HepG2 (cell line): ENCODE data around the gene VSX1. TPM values are rescaled to one million over a fixed set of nuclear protein-coding genes. Genes with fewer than 3 reads are reported as not detected.

Source experiments
- CC2D1A ChIP-seq: sonication (generic); formaldehyde crosslinking; IDR thresholded peaks from 2 replicates; pipeline ENCODE4 v1.8.1; 2023; ENCODE audit warnings: mild to moderate bottlenecking, missing genetic modification reagents
- DNMT1 ChIP-seq: sonication (generic); formaldehyde crosslinking; IDR thresholded peaks from 2 replicates; pipeline ENCODE4 v1.5.1; 2020; ENCODE audit warnings: mild to moderate bottlenecking, missing genetic modification reagents
- FOXJ3 ChIP-seq: sonication (generic); formaldehyde crosslinking; IDR thresholded peaks from 2 replicates; pipeline ENCODE4 v1.4.0; 2020; ENCODE audit warnings: missing genetic modification reagents, mild to moderate bottlenecking, borderline replicate concordance
- GATAD1 ChIP-seq: IDR thresholded peaks from 2 replicates; pipeline ENCODE4 v1.6.1; 2016; ENCODE audit warnings: missing genetic modification reagents, missing compliant biosample characterization
- PITX1 ChIP-seq: sonication (generic); formaldehyde crosslinking; IDR thresholded peaks from 2 replicates; pipeline ENCODE4 v1.5.1; 2020; ENCODE audit warnings: mild to moderate bottlenecking, missing genetic modification reagents
- SIN3A ChIP-seq: IDR thresholded peaks from 2 replicates; pipeline ENCODE4 v1.6.1; 2011; ENCODE audit warnings: low read depth, mild to moderate bottlenecking, control low read depth, low read length, borderline replicate concordance
- SP2 ChIP-seq: sonication (generic); formaldehyde crosslinking; IDR thresholded peaks from 2 replicates; pipeline ENCODE4 v1.5.1; 2020; ENCODE audit warnings: mild to moderate bottlenecking, missing genetic modification reagents
- TBX2 ChIP-seq: sonication (generic); formaldehyde crosslinking; IDR thresholded peaks from 2 replicates; pipeline ENCODE4 v1.5.0; 2020; ENCODE audit warnings: missing genetic modification reagents, mild to moderate bottlenecking, borderline replicate concordance
- U2AF1 ChIP-seq: fragments of 200-400 bp; formaldehyde crosslinking; optimal IDR thresholded peaks from 2 replicates; pipeline ENCODE3; 2017; ENCODE audit warnings: mild to moderate bottlenecking, low read depth, low read length
- ZNF326 ChIP-seq: sonication (generic); formaldehyde crosslinking; IDR thresholded peaks from 2 replicates; pipeline ENCODE4 v1.4.0; 2020; ENCODE audit warnings: missing genetic modification reagents, borderline replicate concordance
- ZNF350 ChIP-seq: sonication (generic); formaldehyde crosslinking; IDR thresholded peaks from 2 replicates; pipeline ENCODE4 v1.4.0; 2020; ENCODE audit warnings: mild to moderate bottlenecking, low read depth, missing genetic modification reagents, borderline replicate concordance
- ZNF432 ChIP-seq: sonication (generic); formaldehyde crosslinking; IDR thresholded peaks from 2 replicates; pipeline ENCODE4 v1.5.0; 2020; ENCODE audit warnings: missing genetic modification reagents, mild to moderate bottlenecking, borderline replicate concordance
- ZNF510 ChIP-seq: sonication (generic); formaldehyde crosslinking; IDR thresholded peaks from 2 replicates; pipeline ENCODE4 v1.4.0; 2020; ENCODE audit warnings: low read depth, mild to moderate bottlenecking, missing genetic modification reagents
- polyA plus RNA-seq, 8 experiments: library from polyadenylated mRNA; depleted of rRNA in 3 of 8; stranded (reverse) in 7 of 8; unstranded in 1 of 8; fragments of >200 nt; fragmentation: Illumina TruSeq in 4 of 8; extraction: Trizol in 4 of 8; gene quantifications; 2 replicates each; pipeline versions ENCODE4 v1.2.1 to v1.2.3, GENCODE V29; 2011 to 2016; ENCODE audit warnings: low read depth in 4 of 8, missing spikeins in 1 of 8, mixed read lengths in 1 of 8; ENCODE audit not compliant: insufficient read depth in 1 of 8
- total RNA-seq, 5 experiments: library from RNA; depleted of rRNA; stranded (reverse); fragments of >200 nt; fragmentation: Illumina TruSeq; extraction: Trizol; gene quantifications; 2 replicates each; pipeline ENCODE4 v1.2.3, GENCODE V29; 2016; ENCODE audit warnings: low read depth in 1 of 5
- TF ChIP-seq, protein P1 (sequence below): sonication (generic); formaldehyde crosslinking; IDR thresholded peaks from 2 replicates; pipeline ENCODE4; 2020; ENCODE audit warnings: missing genetic modification reagents, mild to moderate bottlenecking, borderline replicate concordance
- TF ChIP-seq, protein P2 (sequence below): sonication (generic); formaldehyde crosslinking; IDR thresholded peaks from 2 replicates; pipeline ENCODE4 v1.4.0; 2020; ENCODE audit warnings: mild to moderate bottlenecking, missing genetic modification reagents, borderline replicate concordance
- TF ChIP-seq, protein P3 (sequence below): sonication (generic); formaldehyde crosslinking; IDR thresholded peaks from 2 replicates; pipeline ENCODE4 v1.4.0; 2020; ENCODE audit warnings: mild to moderate bottlenecking, missing genetic modification reagents
- TF ChIP-seq, protein P4 (sequence below): IDR thresholded peaks from 2 replicates; pipeline ENCODE4 v1.6.1; 2016; ENCODE audit warnings: low read depth, borderline replicate concordance
- TF ChIP-seq, protein P5 (sequence below): sonication (generic); formaldehyde crosslinking; IDR thresholded peaks from 2 replicates; pipeline ENCODE4 v1.4.0; 2020; ENCODE audit warnings: missing genetic modification reagents
- TF ChIP-seq, protein P6 (sequence below): sonication (generic); formaldehyde crosslinking; IDR thresholded peaks from 2 replicates; pipeline ENCODE4 v1.9.0; 2021; ENCODE audit warnings: missing genetic modification reagents, borderline replicate concordance

Gene VSX1
- total and polyA plus RNA-seq, 2 of the 13 experiments (the other 11 are each of a cell fraction or from before 2014, with no cell fraction given), result 0.04 TPM; not detected in 1

DNA sequence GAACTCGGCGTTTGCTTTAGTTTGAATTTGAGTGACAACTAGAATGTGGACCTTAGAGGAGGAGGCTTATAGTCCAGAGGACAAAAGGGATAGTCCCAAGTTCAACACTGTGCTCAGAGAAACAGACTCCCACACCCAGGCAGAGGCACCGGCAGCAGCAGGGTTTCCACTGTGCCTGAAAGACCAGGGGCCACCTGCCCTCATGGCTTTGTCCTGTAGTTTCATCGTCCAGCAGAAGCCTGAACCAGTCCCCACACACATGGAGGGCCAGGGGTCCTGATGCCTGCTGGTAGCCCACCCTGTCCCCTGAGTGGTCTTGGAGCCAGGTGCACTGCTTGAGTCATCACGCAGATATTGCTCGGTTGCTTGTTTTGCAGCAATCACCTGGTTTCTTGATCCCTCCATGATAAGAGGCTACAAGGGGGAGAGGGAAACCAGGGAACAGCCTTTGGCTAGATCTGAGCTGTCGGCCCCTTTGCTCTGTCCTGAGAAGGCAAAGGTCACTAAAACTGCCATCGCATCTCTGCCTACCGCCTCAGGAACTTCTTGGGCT is 16.8 kb downstream of the VSX1 start (continued):
- TF ChIP-seq, protein P1, sequence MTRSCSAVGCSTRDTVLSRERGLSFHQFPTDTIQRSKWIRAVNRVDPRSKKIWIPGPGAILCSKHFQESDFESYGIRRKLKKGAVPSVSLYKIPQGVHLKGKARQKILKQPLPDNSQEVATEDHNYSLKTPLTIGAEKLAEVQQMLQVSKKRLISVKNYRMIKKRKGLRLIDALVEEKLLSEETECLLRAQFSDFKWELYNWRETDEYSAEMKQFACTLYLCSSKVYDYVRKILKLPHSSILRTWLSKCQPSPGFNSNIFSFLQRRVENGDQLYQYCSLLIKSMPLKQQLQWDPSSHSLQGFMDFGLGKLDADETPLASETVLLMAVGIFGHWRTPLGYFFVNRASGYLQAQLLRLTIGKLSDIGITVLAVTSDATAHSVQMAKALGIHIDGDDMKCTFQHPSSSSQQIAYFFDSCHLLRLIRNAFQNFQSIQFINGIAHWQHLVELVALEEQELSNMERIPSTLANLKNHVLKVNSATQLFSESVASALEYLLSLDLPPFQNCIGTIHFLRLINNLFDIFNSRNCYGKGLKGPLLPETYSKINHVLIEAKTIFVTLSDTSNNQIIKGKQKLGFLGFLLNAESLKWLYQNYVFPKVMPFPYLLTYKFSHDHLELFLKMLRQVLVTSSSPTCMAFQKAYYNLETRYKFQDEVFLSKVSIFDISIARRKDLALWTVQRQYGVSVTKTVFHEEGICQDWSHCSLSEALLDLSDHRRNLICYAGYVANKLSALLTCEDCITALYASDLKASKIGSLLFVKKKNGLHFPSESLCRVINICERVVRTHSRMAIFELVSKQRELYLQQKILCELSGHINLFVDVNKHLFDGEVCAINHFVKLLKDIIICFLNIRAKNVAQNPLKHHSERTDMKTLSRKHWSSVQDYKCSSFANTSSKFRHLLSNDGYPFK (CRISPR knock-in tag), result 0 out of 2 replicates have a peak, but pooled peaks have one; percentile 33
- TF ChIP-seq U2AF1 (no peak), TBX2 (CRISPR knock-in tag) (0 out of 2 replicates have a peak, but pooled peaks have one; percentile 18), PITX1 (CRISPR knock-in tag) (0 out of 2 replicates have a peak, but pooled peaks have one; percentile 8), CC2D1A (CRISPR knock-in tag) (no peak), ZNF510 (CRISPR knock-in tag) (no peak), DNMT1 (CRISPR knock-in tag) (no peak), SP2 (CRISPR knock-in tag) (no peak), SIN3A (no peak), ZNF432 (CRISPR knock-in tag) (no peak), ZNF350 (CRISPR knock-in tag) (no peak), ZNF326 (CRISPR knock-in tag) (no peak), GATAD1 (CRISPR knock-in tag) (no peak), FOXJ3 (CRISPR knock-in tag) (no peak)
- TF ChIP-seq, protein P2, sequence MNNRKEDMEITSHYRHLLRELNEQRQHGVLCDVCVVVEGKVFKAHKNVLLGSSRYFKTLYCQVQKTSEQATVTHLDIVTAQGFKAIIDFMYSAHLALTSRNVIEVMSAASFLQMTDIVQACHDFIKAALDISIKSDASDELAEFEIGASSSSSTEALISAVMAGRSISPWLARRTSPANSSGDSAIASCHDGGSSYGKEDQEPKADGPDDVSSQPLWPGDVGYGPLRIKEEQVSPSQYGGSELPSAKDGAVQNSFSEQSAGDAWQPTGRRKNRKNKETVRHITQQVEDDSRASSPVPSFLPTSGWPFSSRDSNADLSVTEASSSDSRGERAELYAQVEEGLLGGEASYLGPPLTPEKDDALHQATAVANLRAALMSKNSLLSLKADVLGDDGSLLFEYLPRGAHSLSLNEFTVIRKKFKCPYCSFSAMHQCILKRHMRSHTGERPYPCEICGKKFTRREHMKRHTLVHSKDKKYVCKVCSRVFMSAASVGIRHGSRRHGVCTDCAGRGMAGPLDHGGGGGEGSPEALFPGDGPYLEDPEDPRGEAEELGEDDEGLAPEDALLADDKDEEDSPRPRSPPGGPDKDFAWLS, result no peak
- TF ChIP-seq, protein P3, sequence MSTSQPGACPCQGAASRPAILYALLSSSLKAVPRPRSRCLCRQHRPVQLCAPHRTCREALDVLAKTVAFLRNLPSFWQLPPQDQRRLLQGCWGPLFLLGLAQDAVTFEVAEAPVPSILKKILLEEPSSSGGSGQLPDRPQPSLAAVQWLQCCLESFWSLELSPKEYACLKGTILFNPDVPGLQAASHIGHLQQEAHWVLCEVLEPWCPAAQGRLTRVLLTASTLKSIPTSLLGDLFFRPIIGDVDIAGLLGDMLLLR (CRISPR knock-in tag), result no peak
- TF ChIP-seq, protein P4, sequence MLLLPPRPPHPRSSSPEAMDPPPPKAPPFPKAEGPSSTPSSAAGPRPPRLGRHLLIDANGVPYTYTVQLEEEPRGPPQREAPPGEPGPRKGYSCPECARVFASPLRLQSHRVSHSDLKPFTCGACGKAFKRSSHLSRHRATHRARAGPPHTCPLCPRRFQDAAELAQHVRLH (CRISPR knock-in tag), result no peak
- TF ChIP-seq, protein P5, sequence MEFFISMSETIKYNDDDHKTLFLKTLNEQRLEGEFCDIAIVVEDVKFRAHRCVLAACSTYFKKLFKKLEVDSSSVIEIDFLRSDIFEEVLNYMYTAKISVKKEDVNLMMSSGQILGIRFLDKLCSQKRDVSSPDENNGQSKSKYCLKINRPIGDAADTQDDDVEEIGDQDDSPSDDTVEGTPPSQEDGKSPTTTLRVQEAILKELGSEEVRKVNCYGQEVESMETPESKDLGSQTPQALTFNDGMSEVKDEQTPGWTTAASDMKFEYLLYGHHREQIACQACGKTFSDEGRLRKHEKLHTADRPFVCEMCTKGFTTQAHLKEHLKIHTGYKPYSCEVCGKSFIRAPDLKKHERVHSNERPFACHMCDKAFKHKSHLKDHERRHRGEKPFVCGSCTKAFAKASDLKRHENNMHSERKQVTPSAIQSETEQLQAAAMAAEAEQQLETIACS (CRISPR knock-in tag), result no peak
- TF ChIP-seq, protein P6, sequence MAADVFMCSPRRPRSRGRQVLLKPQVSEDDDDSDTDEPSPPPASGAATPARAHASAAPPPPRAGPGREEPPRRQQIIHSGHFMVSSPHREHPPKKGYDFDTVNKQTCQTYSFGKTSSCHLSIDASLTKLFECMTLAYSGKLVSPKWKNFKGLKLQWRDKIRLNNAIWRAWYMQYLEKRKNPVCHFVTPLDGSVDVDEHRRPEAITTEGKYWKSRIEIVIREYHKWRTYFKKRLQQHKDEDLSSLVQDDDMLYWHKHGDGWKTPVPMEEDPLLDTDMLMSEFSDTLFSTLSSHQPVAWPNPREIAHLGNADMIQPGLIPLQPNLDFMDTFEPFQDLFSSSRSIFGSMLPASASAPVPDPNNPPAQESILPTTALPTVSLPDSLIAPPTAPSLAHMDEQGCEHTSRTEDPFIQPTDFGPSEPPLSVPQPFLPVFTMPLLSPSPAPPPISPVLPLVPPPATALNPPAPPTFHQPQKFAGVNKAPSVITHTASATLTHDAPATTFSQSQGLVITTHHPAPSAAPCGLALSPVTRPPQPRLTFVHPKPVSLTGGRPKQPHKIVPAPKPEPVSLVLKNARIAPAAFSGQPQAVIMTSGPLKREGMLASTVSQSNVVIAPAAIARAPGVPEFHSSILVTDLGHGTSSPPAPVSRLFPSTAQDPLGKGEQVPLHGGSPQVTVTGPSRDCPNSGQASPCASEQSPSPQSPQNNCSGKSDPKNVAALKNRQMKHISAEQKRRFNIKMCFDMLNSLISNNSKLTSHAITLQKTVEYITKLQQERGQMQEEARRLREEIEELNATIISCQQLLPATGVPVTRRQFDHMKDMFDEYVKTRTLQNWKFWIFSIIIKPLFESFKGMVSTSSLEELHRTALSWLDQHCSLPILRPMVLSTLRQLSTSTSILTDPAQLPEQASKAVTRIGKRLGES, result no peak
